GM12801 (cell line): ENCODE measurements around the gene CCDC27.

Experiments
- TF ChIP-seq, protein P1 (sequence below): IDR thresholded peaks from one replicate; pipeline ENCODE4 v1.5.1; 2011; ENCODE audit warnings: control low read depth; ENCODE audit not compliant: insufficient read length; ENCODE audit errors: extremely low read depth

Gene CCDC27

DNA sequence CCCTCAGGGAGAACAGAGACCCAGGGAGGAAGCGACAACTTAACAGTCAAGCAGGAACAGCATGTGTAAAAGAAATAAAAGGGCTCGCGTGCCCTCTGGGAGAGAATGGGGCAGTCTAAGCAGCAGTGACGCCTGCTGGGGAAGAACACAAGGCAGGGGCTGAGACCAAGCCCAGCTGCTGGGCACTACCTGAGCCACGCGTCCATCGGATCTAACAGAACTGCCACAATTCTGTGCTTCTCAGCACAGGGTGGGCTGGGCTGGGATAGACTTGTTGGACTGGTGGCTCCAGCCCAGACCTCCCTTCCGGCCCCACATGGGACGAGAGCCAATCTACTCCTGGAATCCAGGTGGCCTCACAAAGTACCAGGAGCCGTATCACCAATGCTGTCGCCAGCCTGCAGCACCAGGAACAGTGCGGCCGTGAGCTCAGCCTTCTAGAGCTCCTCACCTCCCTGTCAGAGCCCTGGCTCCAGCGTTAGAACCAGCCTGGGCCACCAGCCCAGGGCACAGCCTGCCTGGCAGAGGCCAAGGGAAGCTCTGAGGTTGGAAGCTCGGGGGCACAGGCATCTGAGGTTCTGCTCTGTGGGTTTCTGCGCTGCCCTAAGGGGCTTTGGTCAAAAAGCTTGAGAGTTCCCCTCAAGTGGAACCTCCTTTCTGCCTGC is 36.6 kb downstream of the CCDC27 start:
- TF ChIP-seq, protein P1, sequence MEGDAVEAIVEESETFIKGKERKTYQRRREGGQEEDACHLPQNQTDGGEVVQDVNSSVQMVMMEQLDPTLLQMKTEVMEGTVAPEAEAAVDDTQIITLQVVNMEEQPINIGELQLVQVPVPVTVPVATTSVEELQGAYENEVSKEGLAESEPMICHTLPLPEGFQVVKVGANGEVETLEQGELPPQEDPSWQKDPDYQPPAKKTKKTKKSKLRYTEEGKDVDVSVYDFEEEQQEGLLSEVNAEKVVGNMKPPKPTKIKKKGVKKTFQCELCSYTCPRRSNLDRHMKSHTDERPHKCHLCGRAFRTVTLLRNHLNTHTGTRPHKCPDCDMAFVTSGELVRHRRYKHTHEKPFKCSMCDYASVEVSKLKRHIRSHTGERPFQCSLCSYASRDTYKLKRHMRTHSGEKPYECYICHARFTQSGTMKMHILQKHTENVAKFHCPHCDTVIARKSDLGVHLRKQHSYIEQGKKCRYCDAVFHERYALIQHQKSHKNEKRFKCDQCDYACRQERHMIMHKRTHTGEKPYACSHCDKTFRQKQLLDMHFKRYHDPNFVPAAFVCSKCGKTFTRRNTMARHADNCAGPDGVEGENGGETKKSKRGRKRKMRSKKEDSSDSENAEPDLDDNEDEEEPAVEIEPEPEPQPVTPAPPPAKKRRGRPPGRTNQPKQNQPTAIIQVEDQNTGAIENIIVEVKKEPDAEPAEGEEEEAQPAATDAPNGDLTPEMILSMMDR: no peak

DNA sequence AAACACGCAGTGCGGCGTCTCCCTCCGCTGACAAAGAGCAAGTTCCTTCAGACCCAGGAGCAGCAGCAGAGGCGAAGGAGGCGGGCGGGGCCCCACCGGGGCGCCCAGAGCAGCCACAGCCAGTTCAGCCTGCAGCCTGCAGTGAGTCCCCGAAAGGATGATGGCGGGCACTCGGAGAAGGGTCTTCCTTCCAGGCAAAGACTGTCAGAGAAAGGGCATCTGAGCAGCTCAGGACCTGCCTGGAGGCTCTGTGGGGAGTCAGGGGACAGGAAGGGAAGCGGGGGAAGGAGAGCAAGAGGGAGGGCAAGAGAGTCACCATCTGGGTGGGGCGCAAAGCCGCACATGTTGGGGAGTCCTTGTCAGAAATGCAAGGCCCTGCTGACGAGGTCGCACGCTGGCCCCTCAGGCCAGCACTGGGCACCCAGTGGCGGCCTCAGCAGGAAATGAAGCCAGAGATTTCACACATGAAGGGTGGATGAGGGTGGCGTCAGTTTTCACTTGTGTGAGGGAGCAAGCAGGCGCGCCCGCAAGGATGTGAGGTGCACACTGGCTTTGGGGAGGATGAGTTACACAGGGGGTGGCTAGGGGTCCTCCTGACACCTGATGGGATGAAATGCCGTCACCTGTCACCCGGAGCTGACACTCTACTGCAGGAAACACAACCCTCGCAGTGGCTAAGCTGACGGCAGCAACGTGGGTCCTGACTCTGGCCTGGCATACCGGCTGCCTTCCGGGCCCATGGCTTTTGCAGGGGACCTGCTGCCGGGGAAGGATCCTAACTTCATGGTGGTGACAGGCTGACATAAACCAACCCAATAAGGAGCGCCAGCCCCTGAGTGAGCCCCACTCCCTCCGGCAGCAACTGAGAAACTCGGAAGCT is 37.4 kb downstream of the CCDC27 start:
- TF ChIP-seq, protein P1: no peak

DNA sequence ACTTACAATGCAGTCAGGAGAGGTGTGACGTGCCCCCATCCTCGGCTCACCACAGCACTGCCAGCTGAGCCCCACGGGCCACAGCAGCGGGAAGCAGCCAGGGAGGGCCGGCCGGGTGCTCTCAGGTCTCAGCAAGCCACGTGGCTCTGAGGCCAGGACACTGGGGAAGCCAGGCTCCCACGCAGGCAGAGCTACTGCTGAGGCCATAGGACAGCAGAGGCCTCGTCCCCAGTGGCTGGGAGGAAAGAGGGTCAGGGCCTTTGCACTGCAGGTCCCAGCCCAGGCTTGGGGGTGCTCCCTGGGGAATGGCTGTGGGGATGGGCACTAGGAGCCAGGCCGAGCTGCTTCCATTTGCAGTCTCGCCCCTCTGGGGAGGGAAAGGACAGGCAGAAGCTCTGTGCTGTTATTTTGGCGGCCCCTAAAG is 38.3 kb downstream of the CCDC27 start:
- TF ChIP-seq, protein P1: no peak

DNA sequence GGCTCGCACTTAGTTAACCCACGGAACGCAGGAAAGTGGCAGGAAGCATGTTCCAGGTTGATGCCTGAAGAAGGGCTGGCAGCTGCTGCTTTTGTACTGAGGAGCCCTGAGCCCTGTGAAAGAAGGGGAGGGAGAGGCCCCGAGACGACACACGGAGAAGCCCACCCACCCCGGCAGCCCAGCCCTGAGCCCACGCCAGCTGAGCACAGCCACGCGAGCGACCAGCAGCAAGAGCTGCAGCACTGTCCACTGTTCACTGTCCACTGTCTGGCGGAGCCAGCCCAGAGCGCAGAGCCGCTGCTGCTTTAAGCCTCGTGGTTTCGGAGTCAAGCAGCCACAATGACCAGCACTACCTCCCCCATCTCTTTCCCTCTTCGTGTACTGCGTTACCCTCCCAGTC is 38.7 kb downstream of the CCDC27 start:
- TF ChIP-seq, protein P1: no peak

DNA sequence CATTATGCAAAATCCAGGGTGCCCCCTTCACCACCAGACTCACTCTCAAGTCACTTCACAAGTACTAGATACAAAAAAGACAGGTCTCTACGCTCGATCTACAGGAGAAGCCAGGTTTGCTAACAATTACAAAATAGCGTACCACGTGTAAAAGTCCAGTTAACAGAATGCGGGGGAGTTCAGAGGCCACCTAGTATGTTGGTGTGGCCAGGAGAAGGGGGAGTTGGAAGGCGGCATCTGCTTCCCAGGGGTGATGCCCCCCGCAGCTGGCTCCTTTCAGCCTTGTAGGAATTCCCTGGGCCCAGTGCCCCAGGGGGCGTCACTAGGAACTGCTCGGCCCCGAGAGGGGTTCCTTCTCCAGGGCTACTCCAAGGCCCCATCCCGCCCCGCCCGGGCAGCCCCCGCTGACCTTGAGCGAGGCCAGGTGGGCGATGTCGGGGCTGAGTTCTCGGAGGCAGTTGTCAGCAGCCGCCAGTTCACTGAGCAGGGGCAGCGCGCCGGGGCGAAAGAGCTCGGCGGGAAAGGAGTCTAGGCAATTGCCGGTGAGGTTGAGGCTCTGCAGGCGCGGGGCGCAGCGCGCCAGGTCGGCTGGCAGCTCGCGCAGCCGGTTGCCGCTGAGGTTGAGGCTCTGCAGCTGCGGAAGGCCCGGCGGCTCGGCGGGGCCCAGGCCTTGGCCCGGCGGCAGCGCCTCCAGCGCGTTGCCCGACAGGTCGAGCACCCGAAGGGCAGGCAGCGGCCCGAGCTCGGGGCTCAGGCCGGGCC is 43.4 kb downstream of the CCDC27 start:
- TF ChIP-seq, protein P1: no peak

DNA sequence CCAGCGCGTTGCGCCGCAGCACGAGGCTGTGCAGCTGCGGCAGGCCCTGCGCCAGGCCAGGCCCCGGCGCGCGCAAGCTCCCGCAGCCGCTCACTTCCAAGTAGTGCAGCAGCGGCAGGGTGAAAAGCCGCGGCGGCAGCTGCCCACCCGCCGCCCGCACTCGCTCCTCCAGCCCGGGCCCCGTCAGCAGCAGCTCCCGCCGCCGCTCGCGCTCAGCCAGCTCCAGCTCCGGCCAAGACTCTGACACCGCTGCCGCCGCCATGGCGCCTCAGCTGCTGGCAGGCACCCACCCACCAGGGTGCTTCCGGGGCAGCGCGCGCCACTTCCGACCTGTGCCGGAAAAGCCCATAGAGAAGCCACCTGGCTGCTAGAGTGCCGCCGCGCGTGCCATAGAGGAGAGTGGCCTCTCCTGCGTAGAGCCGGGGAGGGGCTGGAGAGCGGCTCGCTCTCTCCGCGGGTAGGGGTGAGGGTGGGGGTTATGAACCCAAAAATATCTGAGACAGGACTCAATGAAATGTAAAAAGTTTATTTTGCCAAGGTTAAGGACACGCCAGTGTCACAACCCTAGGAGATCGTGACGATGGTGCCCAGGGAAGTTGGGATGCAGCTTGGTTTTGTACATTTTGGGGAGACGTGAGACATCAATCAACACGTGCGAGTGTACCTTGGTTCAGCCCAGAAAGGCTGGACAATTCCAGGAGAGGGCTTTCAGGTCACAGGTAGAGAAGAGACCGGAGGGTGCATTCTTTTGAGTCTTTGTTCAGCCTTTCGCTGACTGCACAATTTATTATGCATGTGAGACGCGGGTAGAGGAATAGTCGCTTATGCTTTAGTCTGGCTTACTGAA is 44.2 kb downstream of the CCDC27 start, which contains the start of gene LRRC47:
TSS of gene LRRC47 (minus strand) at position 284 of the 847 bp plus-strand sequence. CDS start at position 262, 22 bp downstream.
- TF ChIP-seq, protein P1: no peak
